ENCODE data around the gene ROR1.

DNA sequence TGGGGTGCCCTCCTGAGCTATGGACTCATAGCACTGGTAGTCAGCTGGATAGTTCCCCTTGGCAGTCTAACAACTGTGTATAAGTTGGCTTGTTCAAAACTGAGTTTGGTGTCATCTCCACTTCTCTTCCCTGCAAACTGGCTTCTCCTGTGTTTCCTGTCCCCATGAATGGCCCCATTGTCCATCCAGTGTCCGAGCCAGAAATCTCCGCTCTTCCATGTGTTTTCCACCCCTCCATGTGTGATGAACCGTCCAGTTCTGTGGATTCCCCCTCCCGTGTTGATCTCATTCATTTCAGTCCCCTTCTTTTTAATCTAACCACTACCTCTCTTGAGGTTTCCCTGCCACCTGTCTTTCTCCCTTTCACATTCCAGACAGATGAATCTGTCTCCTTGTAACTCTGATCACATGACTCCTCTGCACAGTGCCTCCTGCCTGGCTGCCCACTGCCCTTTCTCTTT lies 195.7 kb downstream of the ROR1 start:
- TF ChIP-seq EZH2 (IDR thresholded peaks at IDR 0.05) (no peak), POLR2AphosphoS5 (IDR thresholded peaks at IDR 0.05; ENCODE audit: borderline replicate concordance, low read depth, low read length) (no peak), FOXP2 (optimal IDR thresholded peaks at IDR 0.05; ENCODE audit: control extremely low read depth, extremely low read length, insufficient read depth) (no peak)

Measured in SK-N-MC (cell line).